HEK293 (cell line): ENCODE results near the gene ACAP3.

Experiments used
- CTCF ChIA-PET: fragments of 350-600 bp; formaldehyde crosslinking; extraction: SDS; loops from one replicate; lab custom pipeline; 2021; ENCODE audit warnings: antibody characterized with exemption; lab: Yijun Ruan, JAX
- POLR2A ChIA-PET: fragments of 300-600 bp; formaldehyde crosslinking; extraction: SDS; loops from one replicate; lab custom pipeline; 2020; ENCODE audit warnings: antibody characterized with exemption, inconsistent platforms; lab: Yijun Ruan, JAX
- H3K27ac ChIP-seq: fragments of 200-500 bp; sonication (Bioruptor generic); 2 replicates; pipeline ENCODE4 v1.5.1; 2014; ENCODE audit warnings: low read depth, low read length, control low read depth, inconsistent platforms; ENCODE audit errors: extremely low read depth
- H3K36me3 ChIP-seq, 2 experiments: fragments of 200-500 bp in 1 of 2; sonication (Bioruptor generic) in 1 of 2; 1 replicate in 1 of 2; 2 replicates in 1 of 2; pipeline ENCODE4 v1.5.1; 2014 to 2017; ENCODE audit warnings: inconsistent platforms in 2 of 2, low read length in 2 of 2; ENCODE audit not compliant: control insufficient read depth in 2 of 2, insufficient read depth in 1 of 2
- H3K4me1 ChIP-seq: fragments of 200-500 bp; sonication (Bioruptor generic); 2 replicates; pipeline ENCODE4 v1.5.1; 2014; ENCODE audit warnings: mild to moderate bottlenecking, low read length, inconsistent platforms; ENCODE audit not compliant: control insufficient read depth, insufficient read depth
- H3K4me3 ChIP-seq: 2 replicates; pipeline ENCODE4 v1.5.1; 2011; ENCODE audit warnings: low read depth, mild to moderate bottlenecking, control low read depth, low read length, moderate library complexity
- H3K9me3 ChIP-seq: fragments of 200-500 bp; sonication (Bioruptor generic); 2 replicates; pipeline ENCODE4 v1.5.1; 2014; ENCODE audit warnings: low read depth, low read length, inconsistent platforms; ENCODE audit not compliant: control insufficient read depth, insufficient read depth
- GLIS1 ChIP-seq: fragments of 450-650 bp; formaldehyde crosslinking; IDR thresholded peaks from 2 replicates; pipeline ENCODE4 v1.5.1; 2016; ENCODE audit warnings: missing biosample characterization, missing genetic modification characterization
- GLIS2 ChIP-seq: fragments of 450-650 bp; formaldehyde crosslinking; IDR thresholded peaks from 2 replicates; pipeline ENCODE4 v1.5.1; 2016; ENCODE audit warnings: missing biosample characterization, missing genetic modification characterization
- HIC1 ChIP-seq: fragments of 450-650 bp; formaldehyde crosslinking; IDR thresholded peaks from 2 replicates; pipeline ENCODE4 v1.5.1; 2016; ENCODE audit warnings: missing biosample characterization, missing genetic modification characterization
- KLF9 ChIP-seq: fragments of 450-650 bp; formaldehyde crosslinking; IDR thresholded peaks from 2 replicates; pipeline ENCODE4 v1.5.1; 2016; ENCODE audit warnings: missing biosample characterization, missing genetic modification characterization, low read depth
- REST ChIP-seq: fragments of 450-650 bp; formaldehyde crosslinking; IDR thresholded peaks from 2 replicates; pipeline ENCODE4 v1.5.1; 2016; ENCODE audit warnings: missing biosample characterization, missing genetic modification characterization
- SCRT2 ChIP-seq: fragments of 450-650 bp; formaldehyde crosslinking; IDR thresholded peaks from 2 replicates; pipeline ENCODE4 v1.5.1; 2016; ENCODE audit warnings: missing biosample characterization, missing genetic modification characterization
- SP2 ChIP-seq: fragments of 450-650 bp; formaldehyde crosslinking; IDR thresholded peaks from 2 replicates; pipeline ENCODE4 v1.5.1; 2016; ENCODE audit warnings: missing biosample characterization, missing genetic modification characterization
- ZIC2 ChIP-seq: fragments of 450-650 bp; formaldehyde crosslinking; IDR thresholded peaks from 2 replicates; pipeline ENCODE4 v1.5.1; 2016; ENCODE audit warnings: missing biosample characterization, missing genetic modification characterization
- ZNF114 ChIP-seq: fragments of 450-650 bp; formaldehyde crosslinking; IDR thresholded peaks from 2 replicates; pipeline ENCODE4 v1.5.0; 2017; ENCODE audit warnings: missing biosample characterization, missing genetic modification characterization
- ZNF239 ChIP-seq: fragments of 450-650 bp; formaldehyde crosslinking; IDR thresholded peaks from 2 replicates; pipeline ENCODE4 v1.5.1; 2016; ENCODE audit warnings: missing biosample characterization, missing genetic modification characterization
- TF ChIP-seq, protein P1 (sequence below): fragments of 450-650 bp; formaldehyde crosslinking; IDR thresholded peaks from 2 replicates; pipeline ENCODE4 v1.5.1; 2017; ENCODE audit warnings: missing biosample characterization, mild to moderate bottlenecking, missing genetic modification characterization, moderate library complexity

ACAP3 gene

DNA sequence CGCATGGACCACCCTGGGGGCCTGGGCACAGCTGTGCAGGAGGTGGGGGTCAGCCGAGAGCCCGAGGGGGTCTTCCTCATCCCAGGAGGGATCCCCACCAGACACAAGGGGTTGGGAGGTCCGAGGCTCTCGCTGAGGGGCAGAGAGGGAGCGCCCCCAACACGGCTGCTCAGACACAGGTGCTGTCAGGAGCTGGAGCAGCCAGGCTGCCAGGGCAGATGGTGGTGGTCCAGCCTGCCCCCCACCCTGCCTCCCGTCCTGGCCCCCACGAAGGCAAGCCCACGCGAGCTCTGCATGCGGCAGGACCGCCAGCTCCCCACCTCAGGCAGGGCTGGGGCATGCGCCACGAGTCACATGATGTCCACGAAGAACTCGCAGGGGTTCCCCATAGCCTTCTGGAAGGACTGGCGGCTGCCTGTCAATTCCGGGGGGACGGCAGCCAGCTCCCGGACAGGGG, 28.1 kb upstream of the ACAP3 start:
- Histone ChIP-seq H3K9me3 (no peaks in the 10 kb centered on the region), H3K4me1 (no peaks in the 10 kb centered on the region), H3K4me3 (no peak overlapping the region), H3K27ac (no peak overlapping the region), H3K36me3 (peaks cover 0 to 65% of the 10 kb centered on the region in 2 experiments; a peak in 2 of 3 replicates)
- peak; percentile 39; the same call in 1 of the 2 replicates for TF ChIP-seq ZIC2
- TF ChIP-seq ZNF239 (tag by site-specific recombination): no peak
- TF ChIP-seq GLIS1 (tag by site-specific recombination): peak; percentile 97
- TF ChIP-seq KLF9 (tag by site-specific recombination): no peak
- TF ChIP-seq GLIS2: peak; percentile 88
- ChIA-PET POLR2A (interaction anchor here (1.1 to 2.4 kb wide), 3 partner anchors 9 to 169 kb away, joined by 3 to 7 read pairs (median 3); no protein-coding TSS in a partner anchor), CTCF (no interaction called here)

DNA sequence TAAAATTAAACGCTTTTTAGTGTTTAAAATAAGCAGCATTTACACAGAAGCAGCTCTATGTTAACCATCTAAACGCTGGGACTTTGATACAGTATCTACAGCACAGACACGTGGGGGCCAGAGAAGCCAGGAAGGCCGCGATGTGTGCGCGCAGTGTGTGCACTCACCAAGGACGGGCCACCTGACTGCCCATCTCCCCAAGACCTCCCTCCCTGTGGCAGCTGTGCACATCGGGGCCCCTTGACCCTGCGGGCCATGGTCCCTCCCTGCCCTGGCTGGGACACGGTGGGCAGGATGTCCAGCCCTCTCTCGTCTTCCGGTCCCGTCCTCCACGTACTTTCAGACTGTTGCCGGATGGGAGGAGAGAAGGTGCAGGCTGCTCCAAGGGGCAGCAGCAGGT, 27.6 kb upstream of the ACAP3 start:
- H3K36me3 ChIP-seq: peaks cover 0 to 60% of the 10 kb centered on the region in 2 experiments; a peak in 1 of 3 replicates
- TF ChIP-seq SP2 (peak; percentile 34; the same call in 1 of the 2 replicates), ZNF114 (tag by site-specific recombination) (no peak)
- TF ChIP-seq, all 188 proteins: peak for 1
- Histone ChIP-seq H3K4me1 (no peaks in the 10 kb centered on the region), H3K4me3 (no peak overlapping the region), H3K9me3 (no peaks in the 10 kb centered on the region), H3K27ac (no peak overlapping the region)
- CTCF ChIA-PET: no interaction called here
- POLR2A ChIA-PET: interaction anchor here (0.8 to 2.4 kb wide), 5 partner anchors 9 to 170 kb away, joined by 3 to 7 read pairs (median 3); no protein-coding TSS in a partner anchor

DNA sequence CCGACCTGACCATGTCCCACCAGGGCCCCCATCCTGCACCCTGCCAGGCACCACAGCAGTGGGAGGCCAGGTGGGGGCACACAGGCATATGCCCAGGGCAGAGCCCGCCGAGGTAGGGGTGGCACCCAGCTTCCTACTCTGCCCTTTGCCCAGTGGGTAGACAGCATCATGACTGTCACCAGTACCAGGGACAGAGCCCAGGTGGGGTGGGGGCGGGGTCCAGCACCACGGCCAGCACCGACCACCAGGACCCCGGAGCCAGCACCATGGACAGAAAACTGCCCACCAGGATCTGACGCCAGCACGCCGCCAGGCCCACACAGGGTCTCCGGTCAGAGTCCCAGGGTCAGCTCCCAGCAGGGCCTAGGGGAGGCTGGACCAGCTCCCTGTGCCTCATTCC, 27.1 kb upstream of the ACAP3 start:
- ChIA-PET CTCF (no interaction called here), POLR2A (interaction anchor here (0.6 to 2.4 kb wide), 6 partner anchors 10 to 218 kb away, joined by 3 to 7 read pairs (median 3); no protein-coding TSS in a partner anchor)
- Histone ChIP-seq H3K27ac (no peak overlapping the region), H3K36me3 (peaks cover 0 to 56% of the 10 kb centered on the region in 2 experiments; a peak in 1 of 3 replicates), H3K4me1 (no peaks in the 10 kb centered on the region), H3K4me3 (no peak overlapping the region), H3K9me3 (no peaks in the 10 kb centered on the region)
- TF ChIP-seq SCRT2 (tag by site-specific recombination) (no peak), REST (peak; percentile 100), HIC1 (peak; percentile 62; the same call in 1 of the 2 replicates)
- TF ChIP-seq, protein P1, sequence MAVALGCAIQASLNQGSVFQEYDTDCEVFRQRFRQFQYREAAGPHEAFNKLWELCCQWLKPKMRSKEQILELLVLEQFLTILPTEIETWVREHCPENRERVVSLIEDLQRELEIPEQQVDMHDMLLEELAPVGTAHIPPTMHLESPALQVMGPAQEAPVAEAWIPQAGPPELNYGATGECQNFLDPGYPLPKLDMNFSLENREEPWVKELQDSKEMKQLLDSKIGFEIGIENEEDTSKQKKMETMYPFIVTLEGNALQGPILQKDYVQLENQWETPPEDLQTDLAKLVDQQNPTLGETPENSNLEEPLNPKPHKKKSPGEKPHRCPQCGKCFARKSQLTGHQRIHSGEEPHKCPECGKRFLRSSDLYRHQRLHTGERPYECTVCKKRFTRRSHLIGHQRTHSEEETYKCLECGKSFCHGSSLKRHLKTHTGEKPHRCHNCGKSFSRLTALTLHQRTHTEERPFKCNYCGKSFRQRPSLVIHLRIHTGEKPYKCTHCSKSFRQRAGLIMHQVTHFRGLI: no peak
